ENCODE measurements around the gene AFAP1.

AFAP1 gene

DNA sequence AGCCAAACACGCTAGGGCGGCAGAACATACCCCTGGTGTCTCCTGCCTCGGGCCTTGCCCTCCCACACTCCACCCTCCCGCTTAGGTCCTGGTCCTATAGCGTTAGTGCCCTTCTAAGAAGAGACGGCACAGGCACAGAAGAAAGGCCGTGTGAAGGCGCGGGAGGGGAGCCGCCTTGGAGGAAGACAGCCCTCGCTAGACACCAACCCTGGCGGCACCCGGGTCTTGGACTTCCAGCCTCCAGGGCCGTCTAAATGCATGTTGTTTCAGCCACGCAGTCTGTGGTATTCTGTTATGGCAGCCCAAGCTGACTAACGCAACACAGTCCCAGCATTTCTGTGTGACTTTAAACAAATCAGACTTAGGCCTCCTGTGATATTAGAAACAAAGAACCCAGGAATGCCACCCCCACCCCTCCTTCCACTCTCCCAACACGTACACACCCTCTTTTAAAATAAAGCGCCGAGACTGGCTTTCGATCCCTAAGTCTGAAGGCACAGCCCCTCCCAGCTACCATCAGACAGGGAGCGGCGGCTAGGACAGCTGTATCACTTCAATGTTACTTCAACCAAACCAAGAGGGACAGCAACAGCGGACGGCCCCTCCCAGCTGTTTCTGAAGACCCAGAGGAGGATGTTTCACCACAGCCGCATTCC lies 128.0 kb downstream of the AFAP1 start:
- TF ChIP-seq, protein P1, sequence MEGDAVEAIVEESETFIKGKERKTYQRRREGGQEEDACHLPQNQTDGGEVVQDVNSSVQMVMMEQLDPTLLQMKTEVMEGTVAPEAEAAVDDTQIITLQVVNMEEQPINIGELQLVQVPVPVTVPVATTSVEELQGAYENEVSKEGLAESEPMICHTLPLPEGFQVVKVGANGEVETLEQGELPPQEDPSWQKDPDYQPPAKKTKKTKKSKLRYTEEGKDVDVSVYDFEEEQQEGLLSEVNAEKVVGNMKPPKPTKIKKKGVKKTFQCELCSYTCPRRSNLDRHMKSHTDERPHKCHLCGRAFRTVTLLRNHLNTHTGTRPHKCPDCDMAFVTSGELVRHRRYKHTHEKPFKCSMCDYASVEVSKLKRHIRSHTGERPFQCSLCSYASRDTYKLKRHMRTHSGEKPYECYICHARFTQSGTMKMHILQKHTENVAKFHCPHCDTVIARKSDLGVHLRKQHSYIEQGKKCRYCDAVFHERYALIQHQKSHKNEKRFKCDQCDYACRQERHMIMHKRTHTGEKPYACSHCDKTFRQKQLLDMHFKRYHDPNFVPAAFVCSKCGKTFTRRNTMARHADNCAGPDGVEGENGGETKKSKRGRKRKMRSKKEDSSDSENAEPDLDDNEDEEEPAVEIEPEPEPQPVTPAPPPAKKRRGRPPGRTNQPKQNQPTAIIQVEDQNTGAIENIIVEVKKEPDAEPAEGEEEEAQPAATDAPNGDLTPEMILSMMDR (IDR thresholded peaks at IDR 0.05; ENCODE audit: extremely low read depth, missing control alignments), result no peak
- DNase-seq (ENCODE audit: low spot score), result no peak

DNA sequence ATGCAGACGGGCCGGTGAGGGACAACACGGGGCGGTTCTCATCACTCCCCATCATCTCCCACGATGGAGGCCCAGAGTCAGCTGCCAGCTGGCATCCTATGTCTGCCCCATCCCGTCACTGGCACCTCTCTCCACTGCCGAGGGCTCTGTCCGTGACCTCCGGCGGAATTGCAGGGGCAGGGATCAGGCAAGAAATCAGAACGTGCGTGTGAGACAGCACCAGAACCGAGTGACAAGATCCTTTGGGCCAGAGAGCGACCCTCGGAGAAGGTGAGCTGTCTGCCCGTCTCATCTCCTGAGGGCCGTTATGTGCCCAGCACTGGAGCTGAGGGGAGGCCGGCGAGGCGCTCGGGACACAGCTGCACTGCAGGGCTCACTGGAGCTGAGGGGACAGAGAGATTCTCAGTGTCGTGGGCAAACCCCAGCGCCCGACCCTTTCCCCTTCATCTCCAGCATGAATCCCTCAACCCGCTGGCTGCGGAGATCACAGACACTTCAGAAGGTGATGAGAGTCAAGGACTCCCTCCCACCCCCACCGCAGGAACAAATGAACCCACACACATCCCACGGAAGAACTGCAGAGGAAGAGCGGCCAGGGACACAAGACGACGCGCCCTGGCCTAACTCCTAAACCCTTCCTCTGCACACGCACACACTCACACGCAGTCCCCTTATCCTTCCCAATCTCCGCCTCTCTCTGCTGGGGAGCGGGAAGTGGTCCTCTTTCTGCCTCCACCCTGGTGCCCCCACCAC lies 128.7 kb downstream of the AFAP1 start:
- TF ChIP-seq, protein P1 (IDR thresholded peaks at IDR 0.05; ENCODE audit: extremely low read depth, missing control alignments), result no peak
- no peak for DNase-seq (ENCODE audit: low spot score)

DNA sequence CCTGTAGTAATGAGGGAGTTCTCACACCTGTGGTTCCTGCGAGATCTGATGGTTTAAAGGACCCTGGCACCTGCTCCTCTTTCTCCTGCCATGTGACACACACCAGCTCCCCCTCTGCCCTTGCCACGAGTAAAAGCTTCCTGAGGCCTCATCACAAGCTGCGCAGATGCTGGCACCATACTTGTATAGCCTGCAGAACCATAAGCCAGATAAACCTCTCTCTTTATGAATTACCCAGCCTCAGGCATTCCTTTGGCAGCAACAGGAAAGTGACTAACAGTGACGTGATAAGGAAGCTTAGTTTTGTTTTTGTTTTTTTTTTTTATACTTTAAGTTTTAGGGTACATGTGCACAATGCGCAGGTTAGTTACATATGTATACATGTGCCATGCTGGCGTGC lies 130.9 kb downstream of the AFAP1 start:
- TF ChIP-seq, protein P1 (IDR thresholded peaks at IDR 0.05; ENCODE audit: extremely low read depth, missing control alignments), result no peak
- DNase-seq (ENCODE audit: low spot score), result no peak

DNA sequence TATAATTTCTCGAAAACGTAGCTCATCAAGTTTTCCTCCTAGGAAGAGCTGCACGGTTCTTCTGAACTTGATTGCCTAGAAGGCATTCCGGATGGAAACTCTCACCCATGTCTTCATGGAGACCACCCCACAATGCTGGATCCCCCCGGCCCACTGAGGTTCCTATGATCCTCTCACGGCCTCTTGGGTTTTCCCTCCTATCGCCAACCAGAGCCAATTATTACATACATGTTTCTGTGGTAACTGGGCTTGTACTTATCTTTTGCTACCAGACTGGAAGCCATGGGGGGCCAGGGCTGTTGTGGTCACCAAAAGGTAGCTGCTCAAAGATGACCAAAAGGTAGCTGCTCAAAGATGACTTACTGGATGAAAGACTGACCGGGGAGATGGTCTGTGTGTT lies 131.5 kb downstream of the AFAP1 start:
- DNase-seq (ENCODE audit: low spot score), result no peak

DNA sequence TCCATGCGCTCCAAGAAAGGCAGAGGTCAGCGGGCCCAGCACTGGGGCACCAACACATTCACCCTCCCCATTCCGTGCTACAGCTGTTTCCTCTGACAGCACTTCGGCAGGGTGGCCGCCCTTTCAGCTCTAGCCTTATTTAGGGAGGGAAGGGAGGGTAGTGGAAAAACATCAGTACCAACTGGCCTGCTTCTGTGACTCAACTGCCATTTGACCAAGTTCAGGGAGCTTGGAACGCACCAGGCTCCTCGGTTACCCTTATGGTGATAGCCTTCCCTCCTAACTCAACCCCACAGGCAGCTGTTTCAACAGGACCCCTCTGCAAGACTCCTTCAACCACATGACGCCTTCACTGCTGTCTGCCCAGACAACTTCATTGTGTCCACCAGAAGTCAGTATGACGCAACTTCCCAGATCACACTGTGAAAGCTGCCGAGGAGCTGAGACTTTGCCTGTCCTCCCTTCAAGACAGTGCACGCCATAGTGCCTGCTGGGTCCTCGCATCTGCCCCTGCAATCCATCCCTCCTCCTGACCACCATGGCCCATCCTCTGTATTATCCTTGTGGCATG lies 132.2 kb downstream of the AFAP1 start:
- TF ChIP-seq, protein P1 (IDR thresholded peaks at IDR 0.05; ENCODE audit: extremely low read depth, missing control alignments), result no peak
- no peak for DNase-seq (ENCODE audit: low spot score)

More for the DNA sequence above, 131.5 kb downstream of the AFAP1 start:
- TF ChIP-seq, protein P1 (IDR thresholded peaks at IDR 0.05; ENCODE audit: extremely low read depth, missing control alignments), result no peak

DNA sequence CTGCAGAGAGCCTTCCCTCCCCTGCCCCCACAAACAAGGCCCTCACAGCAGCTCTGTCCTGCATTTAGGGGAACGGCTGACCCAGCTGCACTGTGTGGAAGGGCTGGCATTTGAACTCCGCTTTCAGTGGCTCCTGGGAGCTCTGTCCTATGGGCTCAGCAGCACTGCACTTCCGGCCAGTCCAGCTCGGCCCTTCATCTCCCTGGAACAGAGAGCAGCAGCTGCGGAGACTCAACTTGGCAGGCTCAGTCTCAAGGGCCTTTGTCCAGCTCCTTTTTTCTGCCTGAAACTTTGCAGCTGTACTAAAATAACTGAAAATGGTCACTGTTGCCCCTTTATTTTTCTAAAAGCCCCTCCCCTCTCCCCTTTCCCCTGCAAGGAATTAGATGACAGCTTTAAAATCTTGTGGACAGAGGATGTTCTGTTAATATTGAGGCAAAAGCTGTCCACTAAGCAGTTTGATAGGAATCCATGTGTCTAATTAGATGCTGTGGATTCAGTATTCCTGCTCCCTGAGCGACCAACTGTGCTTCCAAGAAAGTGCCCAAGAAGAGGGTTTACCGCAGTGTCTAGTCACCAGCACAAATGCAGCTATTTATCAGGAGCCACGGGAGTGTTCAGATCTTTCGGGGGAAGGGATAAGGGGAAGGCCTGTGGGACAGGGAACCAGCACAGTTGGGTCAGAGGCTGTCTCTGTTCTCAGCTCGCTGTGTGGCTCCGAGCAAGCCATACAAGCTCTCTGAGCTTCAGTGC lies 133.1 kb downstream of the AFAP1 start:
- DNase-seq (ENCODE audit: low spot score), result no peak
- TF ChIP-seq, protein P1 (IDR thresholded peaks at IDR 0.05; ENCODE audit: extremely low read depth, missing control alignments), result no peak
